Embryonic facial prominence (tissue), 1 donor: ENCODE measurements around the gene PITPNC1.

Source experiments
- DNase-seq: peaks from one replicate; pipeline ENCODE4 v3.0.0-alpha.2; 2016; ENCODE audit errors: extremely low spot score

Gene PITPNC1

DNA sequence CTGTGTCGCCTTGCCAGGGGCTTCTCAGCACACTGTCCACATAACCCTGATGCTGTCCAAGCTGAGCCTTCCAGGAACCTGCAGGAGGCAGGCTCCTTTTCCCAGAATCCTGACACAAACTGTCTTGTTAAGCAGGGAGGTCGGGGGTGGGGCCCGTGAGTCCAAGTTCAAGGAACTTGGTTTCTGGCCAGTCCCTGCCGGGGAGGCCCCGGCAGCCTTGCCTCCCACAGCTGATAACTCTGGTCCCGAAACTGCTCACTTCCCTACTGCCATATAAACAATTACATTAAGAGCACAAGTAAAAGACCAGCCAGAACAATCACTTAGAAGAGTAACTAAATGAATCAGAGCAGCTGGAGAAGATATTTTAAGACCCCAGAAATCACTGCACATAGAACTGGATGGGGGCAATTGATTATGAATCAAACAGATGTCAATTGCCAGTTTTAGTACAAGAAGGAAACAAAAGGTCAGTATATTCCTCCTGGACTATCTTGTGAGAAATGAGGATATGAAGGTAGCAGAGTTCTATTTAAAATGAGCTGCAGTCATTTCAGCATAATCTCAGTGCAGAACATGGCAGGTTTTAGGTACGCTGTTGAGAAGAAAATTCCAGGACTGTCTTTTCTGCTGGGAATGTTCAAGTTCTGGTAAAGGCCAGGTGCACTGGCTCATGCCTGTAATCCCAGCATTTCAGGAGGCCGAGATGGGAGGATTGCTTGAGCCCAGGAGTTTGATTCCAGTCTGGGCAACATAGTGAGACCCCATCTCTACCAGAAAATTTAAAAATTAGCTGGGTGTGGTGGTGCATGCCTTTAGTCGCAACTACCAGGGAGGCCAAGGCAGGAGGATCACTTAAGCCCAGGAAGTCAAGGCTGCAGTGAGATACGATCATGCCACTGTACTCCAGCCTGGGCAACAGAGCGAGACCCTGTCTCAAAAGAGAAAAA, 169.8 kb downstream of the PITPNC1 start:
- no peak for DNase-seq

GRCh38 chr17:67548693-67549092, 171.6 kb downstream of the PITPNC1 start:
- DNase-seq: no peak

GRCh38 chr17:67549820-67550219, 172.7 kb downstream of the PITPNC1 start:
- no peak for DNase-seq

DNA sequence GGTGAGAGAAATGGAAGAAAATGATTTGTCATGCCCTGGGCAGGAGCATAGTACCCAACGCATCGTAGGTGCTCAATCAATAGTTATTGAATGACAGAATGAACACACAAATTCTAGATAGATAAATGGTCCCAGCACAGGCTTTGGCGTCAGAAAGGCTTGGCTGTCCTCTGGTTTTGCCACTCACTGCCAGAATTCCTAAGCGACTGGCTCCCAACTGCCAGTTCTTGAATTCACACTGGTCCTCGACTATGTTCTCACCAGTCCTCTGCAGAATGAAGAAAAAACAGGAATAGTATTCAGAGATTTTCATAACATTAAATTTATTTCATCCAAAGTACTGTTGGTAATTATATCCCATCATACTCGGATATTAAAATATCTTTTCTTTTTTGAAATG, 177.6 kb downstream of the PITPNC1 start:
- no peak for DNase-seq

DNA sequence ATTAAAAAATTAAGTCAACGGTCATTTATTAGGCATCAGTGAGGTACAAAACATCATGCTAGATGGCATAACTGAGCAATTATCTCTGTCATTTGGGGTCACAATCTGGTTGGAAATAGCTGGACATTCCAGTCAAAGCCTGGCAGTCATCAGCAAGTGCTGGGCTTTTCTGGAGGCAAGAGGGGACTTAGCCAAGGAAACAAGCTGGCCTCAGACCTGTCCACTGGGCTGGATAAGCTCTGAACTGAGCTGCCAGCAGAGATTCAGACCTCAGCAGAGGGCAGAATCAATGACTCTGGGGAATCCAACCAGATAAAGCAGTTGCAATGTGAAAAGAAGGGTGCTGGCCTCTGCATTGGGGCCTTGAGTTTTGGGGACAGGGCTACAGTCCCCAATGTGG, 178.8 kb downstream of the PITPNC1 start:
- no peak for DNase-seq

DNA sequence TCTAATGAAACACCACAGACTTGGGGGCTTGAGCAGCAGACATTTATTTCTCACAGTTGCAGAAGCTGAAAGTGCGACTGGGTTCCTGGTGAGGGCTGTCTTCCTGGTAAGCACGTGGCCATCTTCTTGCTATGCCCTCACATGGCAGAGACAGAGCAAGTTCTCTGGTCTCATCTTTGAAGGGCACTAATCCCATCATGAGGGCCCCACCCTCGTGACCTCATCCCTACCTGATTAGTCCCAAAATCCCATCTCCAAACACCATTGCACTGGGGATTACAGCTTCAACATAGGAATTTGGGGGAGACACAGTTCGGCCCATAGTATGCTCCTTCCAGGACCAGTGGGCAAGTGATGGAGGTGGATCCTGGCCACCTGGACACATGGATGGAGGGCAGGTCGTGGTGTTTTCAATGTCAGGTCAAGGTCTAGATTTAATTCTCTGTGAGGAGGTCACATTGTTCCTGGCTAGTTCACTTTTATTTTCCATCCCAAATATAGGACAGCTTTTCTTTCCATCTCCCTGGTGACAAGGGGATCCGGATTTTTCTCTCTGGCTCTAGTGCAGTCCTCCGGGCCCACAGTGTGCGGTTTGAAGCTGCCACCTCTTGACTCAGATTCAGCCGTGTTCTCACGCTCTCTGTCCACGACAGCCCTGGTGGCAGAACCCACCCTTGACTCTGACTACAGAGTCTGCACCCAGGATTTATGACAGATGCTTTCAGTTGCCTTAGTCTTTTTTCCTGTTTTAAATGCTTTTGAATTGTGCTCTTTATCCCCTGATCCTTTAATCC, 180.2 kb downstream of the PITPNC1 start:
- no peak for DNase-seq

GRCh38 chr17:67557921-67558320, 180.8 kb downstream of the PITPNC1 start:
- no peak for DNase-seq

DNA sequence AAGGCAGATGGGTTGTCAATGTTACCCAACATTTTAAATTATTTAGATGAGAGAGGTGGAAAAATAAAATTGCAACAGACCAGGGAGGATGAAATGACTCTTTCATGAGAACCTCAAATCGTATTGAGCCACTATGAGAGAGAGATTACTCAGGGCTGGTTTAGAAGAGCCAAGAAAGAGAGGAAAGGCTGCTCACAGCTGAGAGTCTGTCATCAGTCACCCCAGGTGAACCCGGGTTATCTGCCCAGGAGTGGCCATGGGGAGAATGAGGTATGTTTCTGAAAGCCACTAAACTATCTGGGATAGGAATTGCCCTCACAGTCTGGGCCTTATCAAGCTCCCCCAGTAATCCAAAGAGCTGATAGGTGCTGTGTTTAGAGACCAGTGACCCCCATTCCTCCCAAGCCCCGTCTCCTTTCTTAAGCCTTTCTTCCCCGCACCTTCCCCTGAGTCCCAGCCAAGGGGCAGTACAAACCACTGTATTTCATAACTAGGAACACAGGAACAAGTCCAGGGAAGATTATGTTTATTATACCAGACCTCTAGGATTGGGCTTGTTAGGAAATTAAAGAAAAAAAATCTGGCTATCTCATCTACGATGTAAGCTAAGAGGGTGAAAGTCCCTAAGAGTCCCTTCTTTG, 181.8 kb downstream of the PITPNC1 start:
- no peak for DNase-seq

DNA sequence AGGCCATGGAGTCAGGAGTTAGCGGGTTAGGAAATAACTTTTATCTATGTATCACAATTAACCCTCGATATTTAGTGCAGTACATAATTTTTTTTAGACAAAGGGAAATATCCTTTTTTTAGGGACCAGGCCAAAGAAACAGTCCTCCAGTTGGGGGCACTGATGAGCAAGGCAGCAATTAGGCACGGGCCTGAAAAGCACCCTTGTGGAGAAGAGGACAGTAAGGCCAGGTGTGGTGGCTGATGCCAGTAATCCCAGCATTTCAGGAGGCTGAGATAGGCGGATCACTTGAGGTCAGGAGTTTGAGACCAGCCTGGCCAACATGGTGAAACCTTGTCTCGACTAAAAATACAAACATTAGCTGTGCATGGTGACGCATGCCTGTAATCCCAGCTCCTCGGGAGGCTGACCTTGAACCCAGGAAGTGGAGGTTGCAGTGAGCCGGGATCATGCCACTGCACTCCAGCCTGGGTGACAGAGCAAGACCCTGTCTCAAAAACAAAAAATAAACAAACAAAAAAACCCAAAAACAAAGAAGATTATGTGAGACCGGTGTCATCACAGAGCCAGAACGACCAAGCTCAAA, 182.4 kb downstream of the PITPNC1 start:
- DNase-seq: no peak

DNA sequence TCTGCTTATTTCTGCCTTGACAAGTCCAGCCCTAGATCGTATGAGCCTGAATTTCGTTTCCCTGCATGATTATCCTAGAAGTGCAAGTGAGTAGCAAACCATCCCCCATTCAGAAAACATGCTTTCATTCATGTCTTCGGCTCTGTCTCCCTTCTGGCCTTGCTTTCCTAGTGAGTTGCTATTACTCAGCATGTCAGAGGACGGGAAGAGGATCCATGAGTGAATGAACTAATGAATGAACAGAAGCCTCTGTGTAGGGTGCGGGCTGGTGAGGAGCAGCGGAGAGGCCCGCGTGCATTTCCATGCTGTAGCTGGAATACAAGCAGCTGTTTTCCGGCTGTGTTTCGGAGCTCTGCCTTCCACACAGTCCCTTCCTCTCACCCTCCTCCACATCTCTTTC, 184.9 kb downstream of the PITPNC1 start:
- no peak for DNase-seq

- no peak for DNase-seq
Measured at GRCh38 chr17:67563692-67564228, 186.7 kb downstream of the PITPNC1 start.

- no peak for DNase-seq
Measured at GRCh38 chr17:67565068-67565467, 188.0 kb downstream of the PITPNC1 start.

DNA sequence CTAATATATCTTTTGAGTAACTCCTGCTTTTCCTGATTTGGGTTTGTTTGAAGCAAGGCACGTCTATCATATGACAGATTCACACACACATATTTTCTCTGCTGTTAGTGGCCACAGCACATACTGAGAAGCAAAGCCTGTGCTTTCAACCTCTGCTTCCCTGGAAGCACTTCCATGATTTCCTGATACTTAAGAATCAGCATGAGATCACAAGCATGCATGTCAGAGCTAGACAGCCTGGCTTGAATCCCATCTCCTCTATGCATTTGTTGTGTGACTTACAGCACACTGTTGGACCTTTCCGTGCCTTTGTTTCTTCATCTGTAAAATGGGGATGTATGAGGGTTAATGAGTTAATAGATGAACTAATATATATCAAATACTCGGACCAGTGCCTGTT, 189.6 kb downstream of the PITPNC1 start:
- no peak for DNase-seq

- DNase-seq: peak; percentile 14
Measured at GRCh38 chr17:67569015-67569451, 192.0 kb downstream of the PITPNC1 start.

- no peak for DNase-seq
Measured at GRCh38 chr17:67569873-67570272, 192.8 kb downstream of the PITPNC1 start.

DNA sequence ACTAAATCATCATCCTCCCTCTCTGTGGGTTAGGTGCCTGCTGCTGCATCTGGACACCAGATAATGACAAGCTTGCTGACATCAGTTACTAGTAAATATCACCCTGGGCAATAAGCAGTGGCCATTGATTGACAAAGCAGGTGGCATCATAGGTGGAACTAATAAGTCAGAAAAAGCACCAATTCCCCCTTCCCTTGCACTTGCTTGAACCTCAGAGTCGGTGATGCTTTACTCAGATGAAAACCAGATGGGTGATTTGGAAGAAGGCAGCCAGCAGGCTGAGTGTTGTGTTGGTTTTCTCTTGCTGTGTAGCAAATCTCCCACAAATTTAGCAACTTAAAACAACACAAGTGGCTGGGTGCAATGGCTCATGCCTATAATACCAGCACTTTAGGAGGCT, 193.7 kb downstream of the PITPNC1 start:
- no peak for DNase-seq

- no peak for DNase-seq
Measured at GRCh38 chr17:67571478-67571877, 194.4 kb downstream of the PITPNC1 start.

- DNase-seq: no peak
Measured at GRCh38 chr17:67573987-67574657, 197.0 kb downstream of the PITPNC1 start.

DNA sequence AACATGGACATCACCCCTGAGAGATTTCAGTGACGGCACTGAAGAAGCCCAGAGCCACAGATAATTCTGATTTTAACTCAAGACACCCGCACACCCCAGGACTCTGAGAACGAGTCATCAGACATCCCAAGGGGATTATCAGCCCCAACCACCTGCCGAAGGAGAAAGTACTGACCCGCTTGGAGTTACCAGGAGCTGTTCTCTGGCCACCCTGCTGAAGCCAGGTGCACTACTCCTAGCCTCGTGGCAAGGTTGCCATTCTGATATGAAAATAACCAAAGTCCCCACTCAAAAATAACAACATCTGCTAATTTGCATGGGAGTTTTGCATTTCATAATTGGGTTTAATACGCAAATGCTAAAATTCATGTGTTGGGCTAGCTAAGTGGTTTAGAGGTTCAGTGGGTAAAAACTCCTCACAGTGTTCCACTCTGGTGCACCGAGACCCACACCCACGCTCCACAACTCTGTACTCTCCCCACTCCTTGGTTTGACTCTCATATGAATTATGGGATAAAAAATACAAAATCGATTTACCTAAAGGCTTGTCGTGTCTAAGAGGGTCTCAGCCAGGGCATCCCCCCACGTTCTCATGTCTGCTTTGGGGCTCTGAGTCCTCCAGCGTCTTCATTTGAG, 197.7 kb downstream of the PITPNC1 start:
- no peak for DNase-seq

- DNase-seq: no peak
Measured at GRCh38 chr17:67575325-67575724, 198.2 kb downstream of the PITPNC1 start.
